Measurements from ENCODE around the gene SHLD2.
"Not testable (repeated sequence)": the region's sequence is repeated elsewhere in the genome, so short reads cannot be mapped to it uniquely, and the experiment has no call there.

The SHLD2 gene

DNA sequence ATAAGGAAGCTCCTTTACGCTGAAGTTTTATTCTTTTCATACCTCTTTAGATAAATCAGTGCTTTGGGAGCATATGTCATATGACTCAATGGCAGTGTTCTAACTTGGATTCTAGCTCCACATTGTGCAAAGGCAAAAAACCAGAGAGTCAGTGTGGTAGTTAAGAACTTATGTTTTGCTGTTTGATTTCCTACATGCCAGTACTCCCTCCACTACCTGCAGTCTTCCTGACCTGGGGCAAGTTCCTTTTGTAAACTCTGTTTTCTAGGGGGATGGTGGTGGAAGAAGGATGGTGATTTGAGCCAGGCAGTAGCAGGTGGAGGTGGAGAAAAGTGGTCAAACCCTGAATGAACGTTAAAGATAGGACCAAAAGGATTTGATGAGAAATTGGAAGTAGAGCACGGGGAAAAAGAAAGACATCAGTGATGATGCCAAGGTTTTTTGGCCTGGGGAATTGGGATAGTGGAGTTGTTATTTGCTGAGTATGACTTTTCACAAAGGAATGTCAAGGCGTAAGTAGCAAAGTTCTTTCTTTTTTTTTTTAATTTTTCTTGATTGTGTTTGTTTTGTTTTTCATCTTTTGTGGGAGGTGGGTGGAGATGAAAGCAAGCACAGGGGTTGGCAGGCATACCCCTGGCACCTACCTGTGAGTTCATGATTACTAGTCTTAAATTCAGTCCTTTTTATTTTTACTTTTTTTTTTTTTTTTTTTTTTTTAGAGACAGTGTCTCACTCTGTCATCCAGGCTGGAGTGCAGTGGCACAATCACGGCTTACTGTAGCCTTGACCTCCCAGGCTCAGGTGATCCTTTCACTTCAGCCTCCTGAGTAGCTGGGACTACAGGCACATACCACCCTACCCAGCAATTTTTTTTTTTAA lies 47.5 kb downstream of the SHLD2 start:
- not testable (repeated sequence) for DNase-seq (ENCODE audit: extremely low read depth in 1 of 2, low read depth in 1 of 2)

DNA sequence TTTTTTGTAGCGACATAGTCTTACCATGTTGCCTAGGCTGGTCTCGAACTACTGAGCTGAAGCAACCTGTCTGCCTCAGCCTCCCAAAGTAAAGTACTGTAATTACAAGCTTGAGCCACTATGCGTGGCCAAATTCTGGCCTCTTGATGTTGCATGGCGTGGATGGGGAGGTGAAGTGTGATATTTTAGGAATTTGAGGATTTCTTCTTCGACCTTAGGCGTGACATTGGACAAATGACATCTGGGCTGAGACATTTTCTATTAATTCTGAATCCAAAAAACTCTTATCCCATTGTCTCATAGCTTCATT lies 48.1 kb downstream of the SHLD2 start:
- DNase-seq (ENCODE audit: extremely low read depth in 1 of 2, low read depth in 1 of 2), result not testable (repeated sequence)

DNA sequence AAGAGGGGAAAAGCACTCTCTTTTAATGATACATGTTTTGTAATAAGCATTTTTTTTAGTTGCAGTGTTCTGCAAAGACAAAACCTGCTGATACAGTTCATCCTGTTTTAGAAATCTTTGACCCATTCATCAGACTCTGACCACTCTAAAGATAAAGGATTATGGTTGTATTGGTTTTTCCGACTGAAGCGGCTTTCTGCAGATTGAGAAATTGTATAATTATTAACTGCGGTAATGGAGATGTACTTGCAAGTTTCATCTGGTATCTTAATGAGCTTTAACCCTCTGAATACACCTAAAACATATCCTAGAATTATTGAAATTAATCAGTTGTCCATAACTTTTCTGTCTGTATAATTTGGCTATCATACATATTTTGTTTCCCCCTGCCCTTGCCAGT lies 50.6 kb downstream of the SHLD2 start:
- DNase-seq (ENCODE audit: extremely low read depth in 1 of 2, low read depth in 1 of 2), result not testable (repeated sequence)

DNA sequence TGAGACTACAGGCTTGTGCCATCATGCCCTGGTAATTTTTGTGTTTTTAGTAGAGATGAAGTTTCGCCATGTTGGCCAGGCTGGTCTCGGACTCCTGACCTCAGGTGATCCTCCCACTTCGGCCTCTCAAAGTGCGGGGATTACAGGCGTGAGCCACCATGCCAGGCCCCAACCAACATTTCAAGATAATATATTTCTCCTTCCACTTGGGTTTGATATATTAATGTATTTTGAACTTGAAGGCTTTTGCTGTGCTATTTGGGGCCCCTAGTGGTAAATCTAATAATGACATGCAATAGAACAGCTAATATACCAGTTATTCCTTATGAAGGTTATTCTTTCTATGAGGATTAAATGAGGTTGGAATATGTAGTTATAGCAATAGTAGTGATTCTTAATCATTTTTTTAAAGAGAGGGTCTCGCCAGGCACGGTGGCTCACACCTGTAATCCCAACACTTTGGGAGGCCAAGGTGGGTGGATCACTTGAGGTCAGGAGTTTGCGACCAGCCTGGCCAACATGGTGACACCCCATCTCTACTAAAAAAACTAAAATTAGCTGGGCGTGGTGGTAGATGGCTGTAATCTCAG lies 54.1 kb downstream of the SHLD2 start:
- DNase-seq (ENCODE audit: extremely low read depth in 1 of 2, low read depth in 1 of 2), result not testable (repeated sequence)

DNA sequence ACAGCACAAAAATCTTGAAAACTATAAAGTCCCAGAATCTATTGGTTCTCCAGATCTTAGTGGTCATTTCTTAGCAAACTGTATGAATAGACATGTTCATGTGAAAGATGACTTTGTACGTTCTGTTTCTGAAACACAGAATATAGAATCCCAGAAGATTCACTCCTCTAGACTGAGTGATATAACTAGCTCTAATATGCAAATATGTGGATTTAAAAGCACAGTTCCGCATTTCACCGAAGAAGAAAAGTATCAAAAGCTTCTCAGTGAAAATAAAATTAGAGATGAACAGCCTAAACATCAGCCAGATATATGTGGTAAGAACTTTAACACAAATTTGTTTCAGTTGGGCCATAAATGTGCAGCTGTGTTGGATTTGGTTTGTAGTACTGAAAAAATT lies 56.5 kb downstream of the SHLD2 start:
- not testable (repeated sequence) for DNase-seq (ENCODE audit: extremely low read depth in 1 of 2, low read depth in 1 of 2)

DNA sequence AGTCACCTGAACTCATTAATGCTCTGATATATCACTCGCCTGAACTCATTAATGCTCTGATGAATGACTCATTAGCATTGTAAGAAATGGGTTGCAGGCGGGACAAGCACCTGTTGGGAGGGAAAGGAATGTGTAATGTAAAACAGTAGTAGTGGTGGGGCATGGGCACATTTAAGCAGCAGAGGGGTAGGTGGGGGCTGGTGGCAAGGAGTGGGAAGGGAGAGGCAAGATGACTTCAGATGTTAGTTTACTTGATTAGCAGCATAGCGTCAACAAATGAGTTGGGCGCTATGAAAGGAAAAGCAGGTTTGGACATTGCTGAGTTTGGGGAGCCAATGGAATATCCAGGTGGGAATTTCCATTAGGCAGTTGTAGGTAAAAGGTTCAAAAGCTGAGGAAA lies 61.8 kb downstream of the SHLD2 start:
- DNase-seq (ENCODE audit: extremely low read depth in 1 of 2, low read depth in 1 of 2), result not testable (repeated sequence)

DNA sequence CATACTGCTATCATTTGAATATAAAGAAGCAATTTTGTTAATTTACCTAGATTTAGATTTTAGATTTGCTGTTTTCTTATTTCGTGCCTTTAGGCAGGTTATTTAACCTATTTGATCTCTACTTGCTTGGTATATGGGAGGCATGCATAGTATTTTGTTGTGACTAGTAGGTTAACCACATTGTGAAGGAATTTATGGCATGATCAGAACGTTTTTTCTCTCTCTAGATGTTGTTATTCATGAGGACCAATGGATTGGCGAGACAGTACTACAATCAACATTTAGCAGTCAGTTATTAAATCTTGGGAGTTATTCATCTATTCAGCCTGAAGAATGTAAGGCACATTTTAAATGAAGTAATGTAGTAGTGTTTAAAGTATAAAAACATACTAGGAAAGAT lies 62.8 kb downstream of the SHLD2 start:
- not testable (repeated sequence) for DNase-seq (ENCODE audit: extremely low read depth in 1 of 2, low read depth in 1 of 2)

DNA sequence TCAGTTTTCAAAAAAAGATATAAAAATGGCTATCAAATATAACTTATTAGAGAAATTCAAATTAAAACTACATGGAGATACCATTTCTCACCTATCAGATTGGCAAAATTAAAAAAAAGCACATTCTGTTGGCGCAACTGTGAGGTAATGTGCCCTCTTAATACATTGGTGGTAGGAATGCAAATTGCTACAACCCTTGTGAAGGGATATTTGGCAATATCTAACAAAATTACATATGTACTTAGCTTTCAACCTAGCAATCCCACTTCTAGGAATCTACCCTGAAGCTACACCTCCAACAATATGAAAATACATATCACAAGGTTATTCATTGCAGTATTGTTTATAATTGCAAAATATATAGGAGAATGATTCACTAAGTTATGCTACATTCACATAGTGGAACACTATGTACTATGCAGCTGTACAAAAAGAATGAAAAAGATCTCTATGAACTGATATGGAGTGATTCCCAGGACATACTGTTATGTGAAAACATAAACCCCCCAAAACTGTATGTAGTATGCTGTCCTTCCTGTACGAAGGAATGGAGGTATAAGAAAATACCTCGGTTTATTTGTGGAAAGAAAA lies 67.8 kb downstream of the SHLD2 start:
- not testable (repeated sequence) for DNase-seq (ENCODE audit: extremely low read depth in 1 of 2, low read depth in 1 of 2)

DNA sequence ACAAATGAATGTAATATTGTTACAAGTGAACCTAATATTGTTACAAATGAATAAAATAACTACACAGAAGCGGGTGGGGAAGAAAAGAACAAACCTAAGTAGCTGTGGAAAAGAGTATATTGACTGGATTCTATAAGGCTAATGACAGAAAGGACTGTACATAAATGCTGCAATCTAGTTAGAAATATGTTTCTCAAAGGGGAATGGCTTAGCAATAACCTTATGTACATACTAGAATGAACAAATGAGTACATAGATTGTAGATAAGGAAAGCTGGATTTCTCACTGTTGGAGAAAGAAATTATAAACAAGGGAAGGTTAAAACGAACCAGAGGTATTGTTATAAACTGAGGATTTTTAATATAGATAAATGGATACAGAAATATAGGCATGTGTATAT lies 68.4 kb downstream of the SHLD2 start:
- not testable (repeated sequence) for DNase-seq (ENCODE audit: extremely low read depth in 1 of 2, low read depth in 1 of 2)

DNA sequence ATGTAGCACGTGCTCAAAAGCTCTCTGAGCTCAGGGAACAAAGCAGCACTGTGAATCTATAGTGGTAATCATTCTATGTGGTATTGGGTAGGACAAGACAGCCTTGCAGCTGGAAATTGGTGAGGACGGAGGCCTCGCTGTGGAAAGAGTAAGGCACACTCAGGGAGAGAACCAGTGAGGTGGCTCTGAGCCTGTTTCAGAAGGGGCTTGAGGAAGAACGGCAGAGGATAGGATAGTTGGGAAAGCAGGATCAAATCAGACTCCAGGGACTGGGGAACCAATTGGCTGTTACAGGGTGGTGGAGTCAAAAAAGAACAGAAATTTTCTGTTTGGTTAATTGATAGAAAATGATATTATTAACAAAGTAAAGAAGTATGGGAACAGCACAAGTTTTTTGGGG lies 74.9 kb downstream of the SHLD2 start:
- not testable (repeated sequence) for DNase-seq (ENCODE audit: extremely low read depth in 1 of 2, low read depth in 1 of 2)

DNA sequence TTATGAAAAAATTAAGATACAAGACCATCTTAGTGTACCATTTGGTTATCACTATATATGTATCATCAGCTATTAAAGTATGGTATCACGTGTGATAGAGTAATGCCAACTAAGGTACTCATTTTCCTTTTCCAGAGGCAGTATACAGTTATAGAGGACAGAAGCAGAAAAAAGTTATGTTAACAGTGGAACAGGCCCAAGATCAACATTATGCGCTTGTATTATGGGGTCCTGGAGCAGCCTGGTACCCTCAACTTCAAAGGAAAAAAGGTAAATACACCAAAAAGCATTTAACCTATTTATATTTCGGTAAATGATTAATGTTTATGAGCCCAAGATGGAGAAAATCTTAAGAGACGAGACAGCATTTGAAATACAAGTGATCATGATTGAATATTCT lies 75.7 kb downstream of the SHLD2 start:
- DNase-seq (ENCODE audit: extremely low read depth in 1 of 2, low read depth in 1 of 2), result not testable (repeated sequence)

DNA sequence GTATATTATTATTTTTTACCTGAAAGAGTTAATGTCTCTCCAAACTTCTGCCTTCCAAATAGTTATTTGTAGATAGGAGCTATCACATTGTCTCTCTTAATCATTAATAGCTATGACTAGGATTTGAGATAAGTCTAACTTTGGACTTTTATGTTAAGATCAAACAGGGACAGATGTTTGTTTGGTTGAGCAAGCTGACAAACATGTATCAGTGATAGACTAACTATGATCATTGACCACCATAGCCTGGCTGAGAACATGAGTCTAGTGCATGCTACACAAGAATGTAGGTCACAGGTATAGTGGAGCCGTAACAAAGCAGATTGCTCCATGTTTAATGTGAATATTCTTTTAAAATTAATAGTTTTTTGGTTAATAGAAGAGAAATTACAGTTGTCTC lies 76.7 kb downstream of the SHLD2 start:
- not testable (repeated sequence) for DNase-seq (ENCODE audit: extremely low read depth in 1 of 2, low read depth in 1 of 2)

DNA sequence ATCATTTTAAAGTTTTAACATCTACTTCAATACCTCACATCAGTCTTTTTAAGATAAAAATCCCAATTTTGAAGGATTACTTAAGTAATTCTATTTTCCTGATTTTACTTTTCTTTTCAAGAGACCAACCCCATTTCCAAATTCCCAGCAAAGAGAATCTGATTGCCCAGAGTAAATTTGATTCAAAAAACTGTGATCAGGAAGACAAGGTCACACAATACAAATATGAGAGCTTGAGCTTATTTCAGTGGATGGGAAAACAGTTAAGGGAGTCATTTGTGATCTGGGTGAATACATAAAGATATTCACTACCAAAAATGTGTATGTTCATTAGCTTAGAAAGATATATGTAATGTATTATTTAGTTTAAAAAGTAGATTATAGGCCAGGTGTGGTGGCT lies 77.2 kb downstream of the SHLD2 start:
- DNase-seq (ENCODE audit: extremely low read depth in 1 of 2, low read depth in 1 of 2), result not testable (repeated sequence)

DNA sequence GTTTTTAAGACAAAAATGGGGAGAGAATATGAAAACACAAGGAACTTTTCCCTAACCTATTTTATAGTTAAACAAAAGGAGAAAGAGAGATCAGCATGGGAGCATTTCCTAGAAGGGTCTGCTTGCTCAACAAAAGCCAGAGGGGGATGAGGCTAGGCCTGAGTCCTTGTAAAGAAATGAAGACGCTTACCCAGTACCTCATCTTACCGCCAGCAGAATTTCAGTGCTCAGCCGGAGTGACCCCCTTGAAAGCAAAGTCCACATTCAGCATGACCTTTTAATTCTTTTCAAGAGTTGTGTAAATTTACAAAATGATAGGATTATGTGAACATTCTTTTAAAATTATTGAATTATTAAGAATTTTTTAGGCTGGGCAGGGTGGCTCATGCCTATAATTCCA lies 82.6 kb downstream of the SHLD2 start:
- DNase-seq (ENCODE audit: extremely low read depth in 1 of 2, low read depth in 1 of 2), result not testable (repeated sequence)

DNA sequence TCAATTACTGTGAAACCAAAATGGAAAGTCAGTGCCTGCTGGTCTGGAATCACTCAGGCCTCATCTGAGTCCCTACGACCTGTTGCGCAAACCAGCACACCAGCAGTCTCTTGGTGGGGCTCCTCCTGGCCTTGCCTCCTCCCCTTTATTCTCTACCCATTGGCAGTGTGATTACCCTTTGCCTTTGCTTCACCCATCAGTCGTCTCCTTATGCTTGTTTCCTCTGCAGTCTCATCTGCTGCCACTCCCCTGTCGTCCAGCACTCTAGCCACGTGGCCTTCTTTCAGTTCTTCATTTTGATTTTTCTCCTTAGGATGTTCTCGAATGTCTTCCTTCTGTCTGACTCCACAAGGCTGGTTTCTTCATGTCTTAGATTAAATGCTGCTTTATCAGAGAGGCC lies 89.4 kb downstream of the SHLD2 start:
- not testable (repeated sequence) for DNase-seq (ENCODE audit: extremely low read depth in 1 of 2, low read depth in 1 of 2)

DNA sequence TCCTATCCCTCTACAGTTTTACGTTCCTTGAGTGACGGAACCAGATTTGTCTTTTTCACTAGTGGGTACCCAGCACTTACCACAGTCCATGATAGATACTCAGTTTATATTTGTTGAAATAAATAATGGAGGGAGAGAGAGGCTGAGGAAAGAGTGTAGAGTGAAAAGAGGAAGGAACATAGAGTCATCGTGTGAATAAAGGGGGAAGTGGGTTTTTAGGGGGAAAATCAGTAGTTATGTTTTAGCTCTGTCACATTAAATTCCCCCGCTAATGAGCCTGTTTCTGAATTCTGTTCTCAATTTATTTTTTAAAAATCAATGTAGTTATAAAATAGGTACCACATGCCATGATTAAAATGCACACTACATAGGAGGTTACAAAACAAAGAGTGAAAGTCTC lies 91.0 kb downstream of the SHLD2 start:
- not testable (repeated sequence) for DNase-seq (ENCODE audit: extremely low read depth in 1 of 2, low read depth in 1 of 2)

DNA sequence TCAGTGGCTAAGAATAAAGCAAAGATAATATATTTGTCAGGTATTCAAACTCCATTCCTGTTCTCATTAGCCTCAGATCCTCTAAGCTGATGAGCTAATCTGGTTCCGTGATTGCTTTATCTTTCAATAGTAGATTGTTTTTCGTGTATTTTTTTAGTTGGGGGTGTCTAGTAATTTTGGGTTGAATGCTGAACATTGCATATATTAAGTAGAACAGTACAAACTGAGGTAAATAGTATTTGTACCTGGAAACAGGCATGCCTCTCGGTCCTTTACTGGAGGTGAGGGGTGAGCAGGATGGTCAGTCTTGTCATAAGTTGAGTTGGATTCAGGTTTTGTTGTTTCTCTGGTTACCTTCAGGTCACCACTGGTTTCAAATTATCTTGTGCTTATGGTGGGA lies 92.6 kb downstream of the SHLD2 start:
- DNase-seq (ENCODE audit: extremely low read depth in 1 of 2, low read depth in 1 of 2), result not testable (repeated sequence)

DNA sequence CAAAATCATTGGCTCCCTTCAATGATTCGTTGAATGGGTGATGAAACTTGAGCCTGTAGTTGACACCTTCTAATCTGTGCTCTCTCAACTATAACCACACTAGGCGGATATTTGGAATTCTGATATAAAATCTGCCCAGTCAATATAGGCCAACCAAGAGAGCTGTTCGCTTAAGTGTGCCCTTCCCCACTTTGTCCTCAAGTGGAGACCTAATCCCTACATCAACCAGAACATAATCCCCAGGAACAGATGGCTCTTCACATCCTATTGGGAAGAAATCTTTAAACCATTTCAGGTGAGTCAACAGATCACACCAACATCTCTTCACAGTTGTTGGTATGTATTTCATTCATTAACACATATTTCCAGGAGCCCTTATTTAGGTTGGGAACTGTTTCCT lies 96.8 kb downstream of the SHLD2 start:
- DNase-seq (ENCODE audit: extremely low read depth in 1 of 2, low read depth in 1 of 2), result not testable (repeated sequence)

DNA sequence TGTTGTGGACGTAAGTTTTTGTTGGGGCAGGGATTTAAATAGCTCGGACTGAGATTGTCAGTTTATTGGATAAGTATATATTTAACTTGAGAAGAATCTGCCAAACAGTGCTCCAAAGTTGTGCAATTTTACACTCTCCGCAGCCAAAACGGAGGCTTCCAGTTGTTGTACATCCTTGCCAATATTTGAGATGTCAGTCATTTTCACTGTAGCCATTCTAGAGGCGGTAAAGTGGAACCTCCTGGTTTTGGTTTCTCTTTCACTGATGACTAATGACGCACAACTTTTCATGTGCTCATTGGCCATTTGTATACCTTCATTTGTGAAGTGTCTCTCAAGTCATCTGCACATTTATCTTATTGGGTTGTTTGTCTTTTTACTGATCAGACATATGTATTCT lies 105.9 kb downstream of the SHLD2 start:
- not testable (repeated sequence) for DNase-seq (ENCODE audit: extremely low read depth in 1 of 2, low read depth in 1 of 2)

DNA sequence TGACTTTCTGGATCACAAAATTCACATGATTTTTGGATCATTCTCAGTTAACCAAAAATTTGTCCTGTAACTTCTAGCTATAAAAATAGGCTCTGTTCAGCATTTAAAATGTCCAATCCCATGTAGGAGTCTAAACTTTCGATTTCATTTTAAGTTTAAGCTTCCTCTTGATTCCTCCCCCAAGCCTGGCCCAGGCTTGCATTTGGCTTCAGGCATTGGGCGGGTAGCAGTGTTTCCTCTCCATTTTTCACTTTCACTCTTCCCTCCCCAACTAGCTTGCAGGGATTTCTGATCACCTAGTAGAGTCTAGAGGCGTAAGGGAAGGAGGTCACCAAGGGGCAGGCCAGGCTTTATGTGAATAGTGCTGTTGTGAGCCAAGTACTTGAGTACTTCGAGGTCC lies 109.8 kb downstream of the SHLD2 start:
- not testable (repeated sequence) for DNase-seq (ENCODE audit: extremely low read depth in 1 of 2, low read depth in 1 of 2)

DNA sequence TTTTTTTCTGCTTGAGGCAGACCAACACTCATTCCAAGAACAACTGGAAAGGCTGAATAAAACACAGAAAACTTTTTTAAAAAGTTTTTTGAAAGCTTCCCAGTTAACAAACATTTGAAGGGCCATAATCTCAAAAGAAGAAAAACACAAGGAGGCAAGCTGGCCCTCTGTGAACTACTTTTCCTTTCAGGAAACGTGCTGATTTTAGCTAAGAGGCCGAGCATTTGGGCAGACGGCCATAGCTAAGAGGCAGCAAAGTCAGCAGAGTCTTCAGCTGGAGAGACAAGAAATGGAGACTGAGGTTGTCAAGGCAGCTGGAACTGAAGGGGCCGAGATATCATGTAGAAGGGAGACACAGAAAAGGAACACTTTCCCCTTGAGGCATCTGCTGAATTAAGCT lies 111.9 kb downstream of the SHLD2 start:
- not testable (repeated sequence) for DNase-seq (ENCODE audit: extremely low read depth in 1 of 2, low read depth in 1 of 2)

DNA sequence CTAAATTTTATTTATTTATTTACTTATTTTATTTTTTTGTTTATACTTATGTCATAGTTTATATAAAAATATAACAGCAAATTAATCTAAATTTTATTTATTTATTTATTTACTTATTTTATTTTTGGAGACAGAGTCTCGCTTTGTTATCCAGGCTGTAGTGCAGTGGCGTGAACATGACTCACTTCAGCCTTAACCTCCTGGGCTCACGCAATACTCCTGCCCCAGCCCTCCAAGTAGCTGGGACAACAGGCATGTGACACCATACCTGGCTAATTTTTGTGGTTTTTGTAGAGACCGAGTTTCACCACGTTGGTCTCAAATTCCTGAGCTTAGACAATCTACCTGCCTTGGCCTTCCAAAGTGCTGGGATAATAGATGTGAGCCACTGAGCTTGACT lies 115.3 kb downstream of the SHLD2 start:
- not testable (repeated sequence) for DNase-seq (ENCODE audit: extremely low read depth in 1 of 2, low read depth in 1 of 2)
